RWPE2 (cell line): ENCODE measurements around the gene CREB3L2.
A peak's percentile ranks its signal among the peaks of the same experiment; 100 is the strongest.
"Not testable (repeated sequence)": the region's sequence is repeated elsewhere in the genome, so short reads cannot be mapped to it uniquely, and the experiment has no call there.

Experiments
- ATAC-seq: fragments of 200-7000 bp; cut with Tn5 transposase; 3 replicates; pipeline ENCODE4 v1.9.1; 2021; ENCODE audit warnings: low read depth
- DNase-seq: peaks from one replicate; pipeline ENCODE4 v3.0.0-alpha.2; 2020; ENCODE audit warnings: low spot score
- H3K27ac ChIP-seq: fragments of 450-650 bp; 2 replicates; pipeline ENCODE4 v1.5.1; 2017; ENCODE audit warnings: mild to moderate bottlenecking; ENCODE audit not compliant: poor library complexity, severe bottlenecking
- H3K27me3 ChIP-seq: fragments of 250-450 bp; sonication (Bioruptor Pico); 2 replicates; pipeline ENCODE4 v1.5.1; 2021; ENCODE audit warnings: mild to moderate bottlenecking, moderate library complexity; ENCODE audit not compliant: insufficient read depth, poor library complexity, severe bottlenecking
- H3K36me3 ChIP-seq: fragments of 250-450 bp; sonication (Bioruptor Pico); 2 replicates; pipeline ENCODE4 v1.5.1; 2020; ENCODE audit warnings: low read depth, mild to moderate bottlenecking, moderate library complexity
- H3K4me1 ChIP-seq: fragments of 250-450 bp; sonication (Bioruptor Pico); 2 replicates; pipeline ENCODE4 v1.5.1; 2021; ENCODE audit warnings: mild to moderate bottlenecking, moderate library complexity; ENCODE audit not compliant: insufficient read depth, poor library complexity, severe bottlenecking
- H3K4me3 ChIP-seq: fragments of 250-450 bp; sonication (Bioruptor Pico); 2 replicates; pipeline ENCODE4 v1.5.1; 2021; ENCODE audit warnings: mild to moderate bottlenecking, moderate library complexity; ENCODE audit not compliant: severe bottlenecking
- H3K9me3 ChIP-seq: fragments of 250-450 bp; sonication (Bioruptor Pico); 2 replicates; pipeline ENCODE4 v1.5.1; 2021; ENCODE audit warnings: mild to moderate bottlenecking, moderate library complexity; ENCODE audit not compliant: severe bottlenecking
- CTCF ChIP-seq: fragments of 450-650 bp; IDR thresholded peaks from one replicate; pipeline ENCODE4 v1.5.1; 2017; ENCODE audit warnings: mild to moderate bottlenecking, moderate library complexity; ENCODE audit not compliant: poor library complexity, severe bottlenecking

CREB3L2 gene

GRCh38 chr7:138001529-138002095 is at the start of gene CREB3L2:
Gene CREB3L2, minus strand, starts transcription at chr7:138002086. Its CDS starts 381 bp downstream, at chr7:138001705.
- peaks cover 29% of the 10 kb centered on the region for H3K36me3 ChIP-seq
- H3K27ac ChIP-seq: peak within 1 kb of the TSS; percentile 72
- H3K27me3 ChIP-seq: no peaks in the 10 kb centered on the region
- ATAC-seq (peak; percentile 63), DNase-seq (peak; percentile 74)
- no peaks in the 10 kb centered on the region for H3K9me3 ChIP-seq
- peak within 1 kb of the TSS; percentile 90 for H3K4me3 ChIP-seq
- TF ChIP-seq CTCF: no peak
- peaks cover 21% of the 10 kb centered on the region for H3K4me1 ChIP-seq

- H3K27ac ChIP-seq: no peak overlapping the region
- DNase-seq: no peak
- no peak for TF ChIP-seq CTCF
- no peaks in the 10 kb centered on the region for H3K27me3 ChIP-seq
- H3K4me1 ChIP-seq: no peaks in the 10 kb centered on the region
- ATAC-seq: no peak
- H3K9me3 ChIP-seq: no peaks in the 10 kb centered on the region
- no peak overlapping the region for H3K4me3 ChIP-seq
- H3K36me3 ChIP-seq: no peaks in the 10 kb centered on the region
Observed at GRCh38 chr7:138049505-138050116, 47.7 kb upstream of the CREB3L2 start.

GRCh38 chr7:138047907-138048306 is 46.0 kb upstream of the CREB3L2 start:
- DNase-seq (no peak), ATAC-seq (no peak)
- no peaks in the 10 kb centered on the region for H3K9me3 ChIP-seq
- TF ChIP-seq CTCF: no peak
- H3K27me3 ChIP-seq: no peaks in the 10 kb centered on the region
- H3K27ac ChIP-seq: no peak overlapping the region
- H3K36me3 ChIP-seq: no peaks in the 10 kb centered on the region
- H3K4me1 ChIP-seq: no peaks in the 10 kb centered on the region
- H3K4me3 ChIP-seq: no peak overlapping the region

- H3K9me3 ChIP-seq: no peaks in the 10 kb centered on the region
- TF ChIP-seq CTCF: no peak
- DNase-seq (no peak), ATAC-seq (no peak)
- H3K36me3 ChIP-seq: no peaks in the 10 kb centered on the region
- no peaks in the 10 kb centered on the region for H3K27me3 ChIP-seq
- no peak overlapping the region for H3K4me3 ChIP-seq
- H3K27ac ChIP-seq: no peak overlapping the region
- H3K4me1 ChIP-seq: no peaks in the 10 kb centered on the region
Observed at GRCh38 chr7:138044897-138045296, 43.0 kb upstream of the CREB3L2 start.

- not testable (repeated sequence) for ATAC-seq
Observed at GRCh38 chr7:138040063-138040462, 38.2 kb upstream of the CREB3L2 start.

More at GRCh38 chr7:138040063-138040462, 38.2 kb upstream of the CREB3L2 start:
- H3K27me3 ChIP-seq, H3K36me3 ChIP-seq, DNase-seq, H3K9me3 ChIP-seq, H3K4me1 ChIP-seq, H3K4me3 ChIP-seq, H3K27ac ChIP-seq: not testable (repeated sequence)
